ENCODE data around the gene FEN1.

FEN1 gene

GRCh38 chr11:61793083-61793828, 545 bp downstream of the FEN1 start:
- TF ChIP-seq, protein P1, sequence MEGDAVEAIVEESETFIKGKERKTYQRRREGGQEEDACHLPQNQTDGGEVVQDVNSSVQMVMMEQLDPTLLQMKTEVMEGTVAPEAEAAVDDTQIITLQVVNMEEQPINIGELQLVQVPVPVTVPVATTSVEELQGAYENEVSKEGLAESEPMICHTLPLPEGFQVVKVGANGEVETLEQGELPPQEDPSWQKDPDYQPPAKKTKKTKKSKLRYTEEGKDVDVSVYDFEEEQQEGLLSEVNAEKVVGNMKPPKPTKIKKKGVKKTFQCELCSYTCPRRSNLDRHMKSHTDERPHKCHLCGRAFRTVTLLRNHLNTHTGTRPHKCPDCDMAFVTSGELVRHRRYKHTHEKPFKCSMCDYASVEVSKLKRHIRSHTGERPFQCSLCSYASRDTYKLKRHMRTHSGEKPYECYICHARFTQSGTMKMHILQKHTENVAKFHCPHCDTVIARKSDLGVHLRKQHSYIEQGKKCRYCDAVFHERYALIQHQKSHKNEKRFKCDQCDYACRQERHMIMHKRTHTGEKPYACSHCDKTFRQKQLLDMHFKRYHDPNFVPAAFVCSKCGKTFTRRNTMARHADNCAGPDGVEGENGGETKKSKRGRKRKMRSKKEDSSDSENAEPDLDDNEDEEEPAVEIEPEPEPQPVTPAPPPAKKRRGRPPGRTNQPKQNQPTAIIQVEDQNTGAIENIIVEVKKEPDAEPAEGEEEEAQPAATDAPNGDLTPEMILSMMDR (IDR thresholded peaks at IDR 0.05; ENCODE audit: low read depth, low read length, missing control alignments) = no peak
- H3K36me3 ChIP-seq (replicated peaks) = peaks cover 20% of the 10 kb centered on the region
- H3K4me3 ChIP-seq (ENCODE audit: low read depth, low read length) = peak overlapping the region; percentile 86
- peak overlapping the region; percentile 100 for H3K27ac ChIP-seq
- no peak for DNase-seq
- in situ Hi-C loops (cut with HindIII; ENCODE audit: low pct_ligation_motif_present, low sequenced_read_pairs) = no loop called here
- no peaks in the 10 kb centered on the region for H3K27me3 ChIP-seq (replicated peaks)

GRCh38 chr11:61793829-61794204, 1.1 kb downstream of the FEN1 start:
- H3K36me3 ChIP-seq (replicated peaks) = peaks cover 15% of the 10 kb centered on the region
- H3K4me3 ChIP-seq (ENCODE audit: low read depth, low read length) = peak overlapping the region; percentile 86
- no peak for DNase-seq
- in situ Hi-C loops (cut with HindIII; ENCODE audit: low pct_ligation_motif_present, low sequenced_read_pairs) = no loop called here
- no peak overlapping the region for H3K27ac ChIP-seq
- no peaks in the 10 kb centered on the region for H3K27me3 ChIP-seq (replicated peaks)
- TF ChIP-seq, protein P1 (IDR thresholded peaks at IDR 0.05; ENCODE audit: low read depth, low read length, missing control alignments) = no peak

- TF ChIP-seq, protein P1 (IDR thresholded peaks at IDR 0.05; ENCODE audit: low read depth, low read length, missing control alignments) = no peak
- no peaks in the 10 kb centered on the region for H3K27me3 ChIP-seq (replicated peaks)
- DNase-seq = no peak
- H3K27ac ChIP-seq = no peak overlapping the region
- H3K36me3 ChIP-seq (replicated peaks) = peaks cover 7% of the 10 kb centered on the region
- in situ Hi-C loops (cut with HindIII; ENCODE audit: low pct_ligation_motif_present, low sequenced_read_pairs) = no loop called here
- H3K4me3 ChIP-seq (ENCODE audit: low read depth, low read length) = no peak overlapping the region
These were observed 1.9 kb downstream of the FEN1 start for GRCh38 chr11:61794579-61794978.

DNA sequence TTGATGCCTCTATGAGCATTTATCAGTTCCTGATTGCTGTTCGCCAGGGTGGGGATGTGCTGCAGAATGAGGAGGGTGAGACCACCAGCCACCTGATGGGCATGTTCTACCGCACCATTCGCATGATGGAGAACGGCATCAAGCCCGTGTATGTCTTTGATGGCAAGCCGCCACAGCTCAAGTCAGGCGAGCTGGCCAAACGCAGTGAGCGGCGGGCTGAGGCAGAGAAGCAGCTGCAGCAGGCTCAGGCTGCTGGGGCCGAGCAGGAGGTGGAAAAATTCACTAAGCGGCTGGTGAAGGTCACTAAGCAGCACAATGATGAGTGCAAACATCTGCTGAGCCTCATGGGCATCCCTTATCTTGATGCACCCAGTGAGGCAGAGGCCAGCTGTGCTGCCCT, 2.7 kb downstream of the FEN1 start:
- TF ChIP-seq, protein P1 (IDR thresholded peaks at IDR 0.05; ENCODE audit: low read depth, low read length, missing control alignments) = no peak
- Histone ChIP-seq H3K27ac (no peak overlapping the region), H3K27me3 (replicated peaks) (no peaks in the 10 kb centered on the region), H3K36me3 (replicated peaks) (no peaks in the 10 kb centered on the region), H3K4me3 (ENCODE audit: low read depth, low read length) (no peak overlapping the region)
- DNase-seq = no peak
- in situ Hi-C loops (cut with HindIII; ENCODE audit: low pct_ligation_motif_present, low sequenced_read_pairs) = no loop called here

DNA sequence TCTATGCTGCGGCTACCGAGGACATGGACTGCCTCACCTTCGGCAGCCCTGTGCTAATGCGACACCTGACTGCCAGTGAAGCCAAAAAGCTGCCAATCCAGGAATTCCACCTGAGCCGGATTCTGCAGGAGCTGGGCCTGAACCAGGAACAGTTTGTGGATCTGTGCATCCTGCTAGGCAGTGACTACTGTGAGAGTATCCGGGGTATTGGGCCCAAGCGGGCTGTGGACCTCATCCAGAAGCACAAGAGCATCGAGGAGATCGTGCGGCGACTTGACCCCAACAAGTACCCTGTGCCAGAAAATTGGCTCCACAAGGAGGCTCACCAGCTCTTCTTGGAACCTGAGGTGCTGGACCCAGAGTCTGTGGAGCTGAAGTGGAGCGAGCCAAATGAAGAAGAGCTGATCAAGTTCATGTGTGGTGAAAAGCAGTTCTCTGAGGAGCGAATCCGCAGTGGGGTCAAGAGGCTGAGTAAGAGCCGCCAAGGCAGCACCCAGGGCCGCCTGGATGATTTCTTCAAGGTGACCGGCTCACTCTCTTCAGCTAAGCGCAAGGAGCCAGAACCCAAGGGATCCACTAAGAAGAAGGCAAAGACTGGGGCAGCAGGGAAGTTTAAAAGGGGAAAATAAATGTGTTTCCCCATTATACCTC, 3.3 kb downstream of the FEN1 start:
- Histone ChIP-seq H3K4me3 (ENCODE audit: low read depth, low read length) (no peak overlapping the region), H3K36me3 (replicated peaks) (no peaks in the 10 kb centered on the region), H3K27ac (no peak overlapping the region), H3K27me3 (replicated peaks) (no peaks in the 10 kb centered on the region)
- no peak for DNase-seq
- TF ChIP-seq, protein P1 (IDR thresholded peaks at IDR 0.05; ENCODE audit: low read depth, low read length, missing control alignments) = no peak
- in situ Hi-C loops (cut with HindIII; ENCODE audit: low pct_ligation_motif_present, low sequenced_read_pairs) = no loop called here
